ENCODE data around the gene GALE. TPM values are rescaled to one million over a fixed set of nuclear protein-coding genes. Genes with fewer than 3 reads are reported as not detected.
A peak's percentile ranks its signal among the peaks of the same experiment; 100 is the strongest.

The GALE gene
- total and polyA plus RNA-seq, 2 donors (not counting 3 experiments of a cell fraction or from before 2014, with no cell fraction given), result 42.9 to 64.7 TPM

GRCh38 chr1:23791516-23792047 lies 9.0 kb downstream of the GALE start:
- H4K20me1 ChIP-seq (replicated peaks; ENCODE audit: control insufficient read depth, extremely low read depth, insufficient read depth, low read length), result no peaks in the 10 kb centered on the region
- POLR2A ChIA-PET, result interaction anchor here (1.4 to 1.7 kb wide), 2 partner anchors 8 to 13 kb away, joined by 3 to 7 read pairs; partner anchors contain the start of genes GALE and PITHD1
- peak overlapping the region; percentile 88 for H3K9ac ChIP-seq (replicated peaks; ENCODE audit: extremely low read depth, insufficient read depth, low read length)
- dilution Hi-C loops (cut with MboI; ENCODE audit: extremely low pct_ligation_motif_present, low sequenced_read_pairs), result no loop called here
- no TSS peak for BruUV-seq (replicated peaks)
- FAIRE-seq (peak; percentile 72), DNase-seq (ENCODE audit: low read depth, low spot score) (no peak)
- H3K36me3 ChIP-seq (ENCODE audit: control insufficient read depth in 2 of 2, extremely low read depth in 1 of 2, insufficient read depth in 2 of 2, low read length in 2 of 2), result peaks cover 9 to 28% of the 10 kb centered on the region in 2 experiments
- no peak for TF ChIP-seq MYC (IDR thresholded peaks at IDR 0.05; ENCODE audit: low read depth, low read length)
- TF ChIP-seq GATA2 (IDR thresholded peaks at IDR 0.05; ENCODE audit: insufficient read depth, insufficient read length, low read depth, low read length), result no peak
- no peak for TF ChIP-seq CTCF (IDR thresholded peaks at IDR 0.05; ENCODE audit: extremely low read depth in 1 of 2, insufficient read depth in 1 of 2, low read depth in 1 of 2, low read length in 2 of 2)
- TF ChIP-seq JUN (IDR thresholded peaks at IDR 0.05; ENCODE audit: borderline replicate concordance, insufficient read depth, insufficient read length, low read depth), result no peak
- TF ChIP-seq POLR2AphosphoS5 (IDR thresholded peaks at IDR 0.05; ENCODE audit: insufficient read depth, low read depth, low read length), result no peak
- TF ChIP-seq POLR2A (IDR thresholded peaks at IDR 0.05; ENCODE audit: low read depth, low read length), result no peak
- TF ChIP-seq FOS (IDR thresholded peaks at IDR 0.05; ENCODE audit: borderline replicate concordance, insufficient read depth, low read length), result no peak
- TF ChIP-seq EZH2 (IDR thresholded peaks at IDR 0.05; ENCODE audit: borderline replicate concordance, low read depth, low read length, severe bottlenecking), result no peak
- TF ChIP-seq, protein P1, sequence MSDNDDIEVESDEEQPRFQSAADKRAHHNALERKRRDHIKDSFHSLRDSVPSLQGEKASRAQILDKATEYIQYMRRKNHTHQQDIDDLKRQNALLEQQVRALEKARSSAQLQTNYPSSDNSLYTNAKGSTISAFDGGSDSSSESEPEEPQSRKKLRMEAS (IDR thresholded peaks at IDR 0.05; ENCODE audit: insufficient read depth, insufficient read length), result no peak
- peak overlapping the region; percentile 77 to 99 (median 95) for H3K4me3 ChIP-seq (replicated peaks in 1 of 3; ENCODE audit: insufficient read depth in 1 of 3, low read depth in 1 of 3, low read length in 3 of 3)
- no peaks in the 10 kb centered on the region for H3K9me3 ChIP-seq (replicated peaks; ENCODE audit: control insufficient read depth, insufficient read depth, low read length)
- peaks cover 22% of the 10 kb centered on the region for H3K4me1 ChIP-seq (ENCODE audit: control insufficient read depth, extremely low read depth, insufficient read depth, low read length)
- intact Hi-C loops (cut with micrococcal nuclease), result loop anchor here (1.0 to 2.0 kb wide), 3 partner anchors 9 to 19 kb away; partner anchors contain the start of genes GALE and PITHD1
- no peaks in the 10 kb centered on the region for H3K27me3 ChIP-seq (ENCODE audit: control insufficient read depth in 2 of 2, insufficient read depth in 2 of 2, low read length in 2 of 2)
- H2AFZ ChIP-seq (ENCODE audit: low read depth, low read length), result peak overlapping the region; percentile 7
- no peaks in the 10 kb centered on the region for H3K9me1 ChIP-seq (replicated peaks; ENCODE audit: control insufficient read depth, extremely low read depth, insufficient read depth, low read length)
- H3K27ac ChIP-seq (ENCODE audit: insufficient read depth, low read depth, low read length), result peak overlapping the region; percentile 67
- CTCF ChIA-PET, result interaction anchor here (0.7 to 3.3 kb wide), 5 partner anchors 9 to 63 kb away, joined by 3 to 22 read pairs (median 4); partner anchors contain the start of genes GALE and PITHD1
- peaks cover 24% of the 10 kb centered on the region for H3K79me2 ChIP-seq (ENCODE audit: control insufficient read depth, insufficient read depth, low read length)
- H3K4me2 ChIP-seq (ENCODE audit: insufficient read depth, low read length), result peak overlapping the region; percentile 93

Measured in endothelial cell of umbilical vein (primary cell).